Stimulated activated CD4-positive, alpha-beta T cell treated with anti-CD3 and anti-CD28 coated beads, Interleukin-12 subunit alpha, Interleukin-12 subunit beta, amount 100 ng/mL, for 48 hours (primary cell): ENCODE results near the gene SYPL1.

Experiments
- DNase-seq, 3 donors: peaks; one replicate each; pipeline ENCODE4 v3.0.0-alpha.2; 2020; ENCODE audit warnings: low read depth in 2 of 3, low spot score in 1 of 3

Gene SYPL1

DNA sequence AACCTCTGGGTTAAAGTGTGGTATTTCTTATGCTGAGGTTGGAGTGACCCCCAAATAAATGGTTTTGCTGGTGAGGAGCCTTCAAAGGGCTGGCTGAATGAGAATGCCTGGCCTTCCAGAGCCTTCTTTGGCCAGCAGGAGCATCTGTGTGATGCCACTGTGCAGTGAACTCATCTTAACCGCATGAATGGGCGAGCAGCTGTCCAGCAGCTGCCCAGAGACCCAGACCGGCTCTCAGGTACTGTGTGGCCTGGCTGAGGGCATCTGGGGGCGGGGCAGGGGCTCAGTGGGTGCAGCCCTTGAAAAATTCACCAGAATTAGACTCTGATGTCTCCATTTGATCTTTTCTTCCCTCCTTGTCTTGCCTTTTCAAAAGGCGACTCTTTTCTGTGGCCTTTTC, 59.0 kb downstream of the SYPL1 start:
- no peak for DNase-seq

DNA sequence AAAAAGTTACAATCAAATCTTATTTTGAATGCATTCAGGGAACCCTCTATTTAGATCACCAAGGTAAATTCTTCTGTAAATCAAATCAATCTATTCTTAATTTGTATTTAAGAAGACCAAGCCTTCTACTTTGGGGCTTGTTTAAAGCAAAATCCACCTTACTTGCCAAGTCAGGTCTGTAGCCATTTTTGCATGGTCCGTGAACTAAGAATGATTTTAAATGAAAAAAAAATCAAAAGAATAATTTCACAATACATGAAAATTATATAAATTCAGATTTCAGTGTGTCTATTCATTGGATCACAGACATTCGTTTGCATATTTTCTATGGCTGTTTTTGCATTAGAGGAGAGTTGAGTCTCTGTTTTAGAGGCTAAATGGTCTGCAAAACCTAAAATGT, 59.4 kb downstream of the SYPL1 start:
- no peak for DNase-seq

- no peak for DNase-seq
Observed at GRCh38 chr7:106050746-106051117, 61.4 kb downstream of the SYPL1 start.

GRCh38 chr7:106050002-106050745, 61.9 kb downstream of the SYPL1 start:
- no peak for DNase-seq

- DNase-seq = no peak
Observed at GRCh38 chr7:106049139-106049752, 62.9 kb downstream of the SYPL1 start.

DNA sequence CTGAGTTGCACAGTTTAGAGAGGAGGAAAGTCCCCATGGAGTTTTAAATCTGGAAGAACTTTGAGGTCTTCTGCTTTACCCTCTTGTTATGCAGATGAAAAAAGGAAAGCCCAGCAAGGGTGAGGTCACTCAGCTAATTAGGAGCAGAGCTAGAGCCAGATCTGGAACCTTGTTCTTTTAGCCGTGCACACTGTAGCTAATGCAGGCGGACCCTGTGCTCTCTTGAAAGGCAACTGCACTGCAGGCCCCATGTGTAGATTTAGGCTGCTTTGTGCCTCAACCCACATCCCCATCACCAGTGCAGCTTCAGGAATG, 63.4 kb downstream of the SYPL1 start:
- no peak for DNase-seq

DNA sequence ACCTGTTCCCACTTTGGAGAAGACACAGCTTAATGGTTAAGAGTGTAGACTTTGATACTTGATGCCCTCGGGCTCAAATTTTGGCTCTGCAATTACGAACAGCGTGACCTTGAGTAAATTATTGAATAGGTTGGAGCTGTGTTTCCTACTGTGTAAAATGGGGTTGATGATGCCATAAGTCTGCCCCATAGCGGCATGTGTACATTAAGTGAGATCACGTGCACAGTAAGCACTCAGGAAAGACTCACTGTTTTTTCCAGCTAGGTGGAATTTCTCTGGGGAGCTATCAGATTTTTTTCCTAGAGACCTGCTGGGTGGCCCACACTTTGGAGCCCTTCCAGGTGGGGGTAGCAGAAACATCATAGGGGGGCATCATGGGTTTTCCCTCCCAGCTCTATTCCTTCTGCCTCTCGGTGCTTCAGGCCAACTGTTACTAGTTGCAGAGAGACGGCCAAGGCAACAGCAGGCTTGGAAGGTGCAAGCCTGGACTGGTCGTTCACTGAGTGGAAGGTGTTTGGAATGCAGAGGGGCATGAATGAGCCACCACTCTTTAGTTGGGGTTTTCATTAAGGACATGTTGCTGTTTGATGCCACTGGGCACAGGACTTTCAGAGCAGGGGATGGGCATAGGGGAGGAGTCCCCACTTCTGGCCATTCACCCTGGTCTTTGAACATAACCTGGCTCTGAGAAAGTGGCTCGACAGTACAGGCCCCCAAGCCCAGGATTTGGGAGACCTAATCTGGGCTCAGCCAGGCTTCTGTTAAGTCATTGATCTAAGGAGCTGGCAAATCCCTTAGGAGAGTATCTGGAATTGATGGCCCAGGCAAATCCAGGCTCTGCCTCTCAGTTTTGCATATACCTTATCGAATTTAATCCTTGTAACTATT, 64.0 kb downstream of the SYPL1 start:
- DNase-seq = no peak

- DNase-seq = no peak
Observed at GRCh38 chr7:106047184-106047583, 64.9 kb downstream of the SYPL1 start.

DNA sequence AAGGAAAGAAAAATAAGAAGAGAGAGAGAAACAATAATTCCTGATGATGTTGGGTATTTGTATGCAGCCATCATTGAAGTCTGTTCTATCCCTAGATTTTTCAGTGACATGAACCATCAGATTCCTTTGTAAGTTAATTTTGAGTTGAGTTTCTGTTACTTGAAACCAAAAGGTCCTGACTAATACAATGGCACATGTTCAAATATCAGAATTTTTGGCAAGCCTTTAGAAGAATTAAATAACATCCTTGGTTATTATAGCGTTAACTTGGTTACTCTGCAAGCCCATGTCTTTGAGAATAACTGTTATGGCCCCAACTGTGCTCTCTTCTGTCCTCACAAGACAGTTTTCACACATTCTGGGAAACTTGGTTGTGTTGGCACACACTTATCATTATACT, 66.5 kb downstream of the SYPL1 start:
- DNase-seq = no peak

DNA sequence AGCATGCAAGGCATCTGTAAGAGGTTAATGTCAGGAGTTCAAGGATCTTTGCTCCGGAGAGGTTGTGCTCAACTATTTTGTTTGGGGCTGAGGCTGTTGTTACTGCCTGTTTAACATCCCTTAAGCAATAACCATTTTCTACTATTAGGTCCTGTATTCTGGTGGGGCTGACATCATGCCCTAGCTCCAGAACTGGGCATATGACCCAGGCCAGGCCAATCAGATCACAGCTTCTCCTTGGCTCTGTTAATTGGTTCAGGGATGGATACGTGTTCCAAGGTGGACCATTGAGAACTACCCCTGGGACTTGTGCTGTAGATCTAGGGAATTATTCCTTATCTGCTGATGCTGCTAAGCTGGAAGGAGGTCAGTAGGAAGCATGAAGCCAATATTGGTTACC, 67.0 kb downstream of the SYPL1 start:
- DNase-seq = no peak

DNA sequence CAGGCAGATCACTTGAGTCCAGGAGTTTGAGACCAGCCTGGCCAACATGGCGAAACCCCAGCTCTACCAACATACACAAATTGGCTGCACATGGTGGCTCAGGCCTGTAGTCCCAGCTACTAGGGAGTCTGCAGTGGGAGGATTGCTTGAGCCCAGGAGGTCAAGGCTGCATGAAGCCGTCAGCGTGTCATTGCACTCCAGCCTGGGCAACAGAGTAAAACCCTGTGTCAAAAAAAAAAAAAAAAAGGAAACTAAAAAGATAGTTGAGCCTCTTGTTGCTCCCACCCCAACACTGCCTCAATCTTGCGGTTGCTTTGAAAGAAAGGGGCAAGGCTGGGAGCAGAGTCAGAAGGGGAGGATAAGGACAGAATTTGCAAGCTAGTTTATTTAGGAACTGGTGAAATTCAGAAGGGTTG, 69.9 kb downstream of the SYPL1 start:
- no peak for DNase-seq

GRCh38 chr7:106041140-106041717, 70.9 kb downstream of the SYPL1 start:
- DNase-seq = peak in 1 of 3 donors; percentile 37
